ENCODE measurements around the gene C2orf72.
A peak's percentile ranks its signal among the peaks of the same experiment; 100 is the strongest.
"Not testable (repeated sequence)": the region's sequence is repeated elsewhere in the genome, so short reads cannot be mapped to it uniquely, and the experiment has no call there.

Gene C2orf72

GRCh38 chr2:231037202-231037730, at the start of gene C2orf72:
Gene C2orf72, plus strand, starts transcription at chr2:231037523. Its CDS starts 43 bp downstream, at chr2:231037566.
- DNase-seq (ENCODE audit: low spot score), result peak; percentile 39

- no peak for DNase-seq (ENCODE audit: low spot score)
Observed at GRCh38 chr2:230989731-230990130, 47.6 kb upstream of the C2orf72 start.

GRCh38 chr2:230990131-230990898, 47.0 kb upstream of the C2orf72 start:
- DNase-seq (ENCODE audit: low spot score), result no peak

- DNase-seq (ENCODE audit: low spot score), result no peak
Observed at GRCh38 chr2:230990899-230991150, 46.5 kb upstream of the C2orf72 start.

- no peak for DNase-seq (ENCODE audit: low spot score)
Observed at GRCh38 chr2:230991598-230991997, 45.7 kb upstream of the C2orf72 start.

GRCh38 chr2:230995821-230996220, 41.5 kb upstream of the C2orf72 start, which contains the start of gene SPATA3:
Gene SPATA3, plus strand, starts transcription at chr2:230996121. Its CDS starts 113 bp downstream, at chr2:230996234.
- no peak for DNase-seq (ENCODE audit: low spot score)

- DNase-seq (ENCODE audit: low spot score), result no peak
Observed at GRCh38 chr2:230996661-230997060, 40.7 kb upstream of the C2orf72 start.

GRCh38 chr2:230998882-230999281, 38.4 kb upstream of the C2orf72 start:
- no peak for DNase-seq (ENCODE audit: low spot score)

- no peak for DNase-seq (ENCODE audit: low spot score)
Observed at GRCh38 chr2:230999477-230999876, 37.8 kb upstream of the C2orf72 start.

- no peak for DNase-seq (ENCODE audit: low spot score)
Observed at GRCh38 chr2:231000211-231000904, 37.0 kb upstream of the C2orf72 start.

GRCh38 chr2:231001036-231001435, 36.3 kb upstream of the C2orf72 start:
- no peak for DNase-seq (ENCODE audit: low spot score)

- no peak for DNase-seq (ENCODE audit: low spot score)
Observed at GRCh38 chr2:231001921-231002320, 35.4 kb upstream of the C2orf72 start.

GRCh38 chr2:231002641-231003040, 34.7 kb upstream of the C2orf72 start:
- no peak for DNase-seq (ENCODE audit: low spot score)

- no peak for DNase-seq (ENCODE audit: low spot score)
Observed at GRCh38 chr2:231003186-231003585, 34.1 kb upstream of the C2orf72 start.

GRCh38 chr2:231004930-231005329, 32.4 kb upstream of the C2orf72 start:
- not testable (repeated sequence) for DNase-seq (ENCODE audit: low spot score)

- no peak for DNase-seq (ENCODE audit: low spot score)
Observed at GRCh38 chr2:231007286-231008098, 29.8 kb upstream of the C2orf72 start.

- DNase-seq (ENCODE audit: low spot score), result no peak
Observed at GRCh38 chr2:231008131-231008530, 29.2 kb upstream of the C2orf72 start.

- DNase-seq (ENCODE audit: low spot score), result no peak
Observed at GRCh38 chr2:231009236-231009919, 27.9 kb upstream of the C2orf72 start.

- no peak for DNase-seq (ENCODE audit: low spot score)
Observed at GRCh38 chr2:231010201-231010730, 27.1 kb upstream of the C2orf72 start.

GRCh38 chr2:231011526-231011925, 25.8 kb upstream of the C2orf72 start:
- no peak for DNase-seq (ENCODE audit: low spot score)

- DNase-seq (ENCODE audit: low spot score), result no peak
Observed at GRCh38 chr2:231012463-231012862, 24.9 kb upstream of the C2orf72 start.

GRCh38 chr2:231013820-231014219, 23.5 kb upstream of the C2orf72 start:
- DNase-seq (ENCODE audit: low spot score), result no peak
